CD4-positive, alpha-beta T cell treated with Interleukin-6 for 4 hours (primary cell): ENCODE results near the gene SHCBP1.

Experiments used
- DNase-seq: peaks from one replicate; pipeline ENCODE4 v3.0.0-alpha.2; 2020; ENCODE audit warnings: mixed read lengths

SHCBP1 gene

DNA sequence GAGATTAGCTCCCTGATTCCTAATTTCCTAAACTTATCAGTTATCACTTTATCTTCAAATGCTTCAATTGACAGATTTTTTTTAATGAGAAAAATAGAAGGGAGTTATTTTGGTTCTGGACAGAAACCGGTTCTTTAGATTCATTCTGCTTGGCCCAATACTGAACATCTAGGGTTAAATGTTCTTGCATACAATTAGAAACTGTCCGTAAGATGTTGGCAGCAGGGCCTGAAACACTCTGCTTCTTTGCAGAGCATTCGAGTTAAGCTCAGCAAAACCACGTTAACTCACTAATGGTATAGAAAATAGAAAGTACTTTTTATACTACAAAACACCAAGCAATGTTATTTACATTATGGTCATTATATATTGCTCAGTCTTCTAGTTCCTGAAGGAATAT lies 7.2 kb downstream of the SHCBP1 start:
- no peak for DNase-seq

DNA sequence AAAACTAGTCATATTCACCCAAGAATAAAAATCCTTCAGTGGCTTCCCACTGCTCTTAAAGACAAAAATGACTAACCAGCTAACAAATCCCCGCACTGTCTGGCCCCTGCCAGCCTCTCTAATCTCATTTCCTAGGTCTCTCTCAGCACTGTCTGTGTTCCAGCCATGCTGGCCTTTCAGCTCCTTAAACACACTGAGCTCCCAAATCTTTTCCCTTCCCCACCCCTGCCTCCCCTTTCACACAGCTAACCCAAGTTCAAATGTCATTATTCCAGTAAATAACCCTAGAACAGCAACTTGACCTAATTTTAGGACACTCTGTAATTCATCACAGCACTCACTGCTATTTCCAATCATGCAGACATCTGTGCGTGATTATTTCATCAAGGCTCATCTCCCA lies 7.8 kb downstream of the SHCBP1 start:
- DNase-seq: no peak

DNA sequence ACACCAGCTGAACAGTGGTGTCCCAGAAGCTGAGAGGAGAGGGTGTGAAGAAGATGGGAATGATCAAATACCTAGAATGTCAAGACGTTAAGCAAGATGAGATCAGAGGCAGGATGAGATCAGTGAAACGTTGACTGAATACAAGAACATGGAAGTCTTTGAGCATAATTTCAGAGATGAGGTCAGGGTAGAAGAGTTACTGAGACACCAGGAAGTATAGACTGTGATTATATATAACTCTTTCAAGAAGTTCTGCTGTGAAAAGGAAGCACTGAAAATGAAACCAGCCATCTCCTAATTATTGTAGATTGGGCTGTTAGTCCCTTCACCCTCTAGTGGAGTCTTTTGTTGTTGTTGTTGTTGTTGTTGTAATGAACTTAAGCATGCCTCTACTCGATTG lies 9.1 kb downstream of the SHCBP1 start:
- DNase-seq: no peak

DNA sequence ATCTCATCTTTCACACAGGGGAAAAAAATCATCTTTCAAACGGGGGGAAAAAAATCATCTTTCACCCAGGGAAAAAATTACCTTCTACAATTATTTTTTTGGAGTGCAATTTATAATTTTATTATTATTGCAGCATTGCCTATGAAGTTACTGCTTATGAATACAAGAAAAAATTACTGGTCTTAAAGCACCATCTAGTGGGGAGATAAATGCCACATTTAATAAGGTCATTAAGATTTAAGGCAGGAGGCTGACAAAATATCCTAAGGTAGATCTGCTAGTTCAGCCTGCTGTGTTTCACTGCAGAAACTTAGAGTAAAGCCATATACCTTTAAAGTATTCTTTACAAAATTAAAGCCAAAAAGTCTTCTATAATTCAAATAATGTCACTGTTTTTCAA lies 13.7 kb downstream of the SHCBP1 start:
- DNase-seq: no peak

DNA sequence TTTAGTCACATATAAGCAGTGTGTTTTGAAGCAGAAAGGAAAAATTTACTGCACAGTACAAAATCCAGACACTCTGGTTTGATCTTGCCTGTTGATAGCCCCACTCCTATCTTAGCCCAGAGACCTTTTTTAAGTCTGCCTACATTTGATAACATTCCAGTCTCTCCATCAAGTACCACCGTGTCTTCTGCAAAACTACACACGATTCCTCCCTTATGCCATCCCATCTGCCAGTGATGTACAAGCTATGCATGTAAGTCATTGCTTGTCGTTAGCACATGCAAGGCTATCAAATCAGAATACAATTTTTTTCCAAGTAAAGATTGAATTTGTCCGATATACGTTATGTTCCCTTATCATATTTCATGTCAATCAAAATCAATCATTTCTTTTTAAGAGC lies 14.9 kb downstream of the SHCBP1 start:
- no peak for DNase-seq

DNA sequence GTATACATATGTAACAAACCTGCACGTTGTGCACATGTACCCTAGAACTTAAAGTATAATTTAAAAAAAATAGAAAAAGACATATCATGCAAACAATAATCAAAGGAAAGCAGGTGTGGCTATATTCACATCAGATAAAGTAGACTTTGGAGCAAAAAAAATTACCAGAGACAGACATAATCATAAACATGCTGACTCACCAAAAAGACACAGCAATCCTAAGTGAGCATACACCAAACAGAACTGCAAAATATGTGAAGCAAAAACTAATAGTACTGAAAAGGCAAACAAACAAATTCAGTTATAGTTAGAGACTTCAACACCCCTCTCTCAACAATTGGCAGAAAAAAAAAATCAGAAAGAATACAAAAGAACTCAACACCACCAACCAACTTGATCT lies 29.9 kb downstream of the SHCBP1 start:
- no peak for DNase-seq

DNA sequence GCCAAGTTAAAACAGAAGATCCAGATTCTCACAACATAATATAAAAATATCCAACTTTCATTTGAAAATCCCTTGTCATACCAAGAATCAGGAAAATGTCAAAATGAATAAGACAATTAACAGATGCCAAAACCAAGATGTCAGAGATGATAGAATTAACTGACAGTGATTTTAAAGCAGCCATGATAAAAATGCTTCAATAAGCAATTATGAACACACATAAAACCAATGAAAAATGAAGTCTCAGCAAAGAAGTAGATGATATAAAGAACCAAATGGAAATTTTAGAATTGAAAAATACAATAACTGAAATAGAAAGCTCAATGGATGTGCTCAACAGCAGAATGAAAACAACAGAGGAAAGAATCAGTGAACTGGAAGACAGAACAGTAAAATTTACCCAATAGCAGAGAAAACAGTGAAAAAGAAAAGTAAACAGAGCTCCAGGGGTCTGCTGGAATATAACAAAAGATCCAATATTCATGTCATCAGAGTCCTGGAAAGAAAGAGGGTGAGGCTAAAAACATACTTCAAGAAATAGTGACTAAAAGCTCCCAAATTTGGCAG lies 35.1 kb downstream of the SHCBP1 start:
- no peak for DNase-seq

DNA sequence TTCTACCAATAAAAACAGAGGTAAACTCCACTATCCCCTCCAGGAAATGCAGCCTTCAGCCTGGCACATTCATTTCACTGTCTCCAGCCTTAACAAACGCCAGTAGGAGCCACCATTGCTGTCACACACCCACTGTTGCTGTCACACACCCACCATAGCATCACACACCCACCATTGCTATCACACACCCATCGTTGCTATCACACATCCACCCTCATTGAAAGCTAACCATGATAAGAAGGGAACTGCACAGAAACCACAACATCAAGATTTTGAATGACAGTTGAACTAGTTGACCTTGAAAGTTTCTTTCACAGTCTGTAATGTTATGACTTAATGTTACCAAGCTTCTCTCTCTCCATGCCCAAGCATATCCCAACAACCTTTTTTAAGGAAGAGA lies 38.1 kb downstream of the SHCBP1 start:
- DNase-seq: no peak

DNA sequence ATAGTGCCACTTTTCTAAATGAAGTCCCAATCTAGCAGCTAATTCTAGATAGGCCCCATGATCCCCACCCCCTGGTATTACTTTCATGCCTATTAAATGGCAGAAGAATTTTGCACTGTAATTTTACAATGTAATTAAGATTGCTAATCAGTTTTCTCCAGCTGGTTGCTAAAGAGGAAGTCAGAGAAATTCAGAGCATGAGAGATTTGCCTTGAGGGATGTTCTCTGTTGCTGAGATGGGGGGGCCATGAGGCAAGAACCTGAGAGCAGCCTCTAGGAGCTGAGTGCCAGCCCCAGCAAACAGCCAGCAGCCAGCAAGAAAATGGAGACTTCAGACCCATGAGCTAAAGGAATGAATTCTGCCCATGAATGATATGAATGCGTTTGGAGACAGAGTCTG lies 38.9 kb downstream of the SHCBP1 start:
- no peak for DNase-seq

DNA sequence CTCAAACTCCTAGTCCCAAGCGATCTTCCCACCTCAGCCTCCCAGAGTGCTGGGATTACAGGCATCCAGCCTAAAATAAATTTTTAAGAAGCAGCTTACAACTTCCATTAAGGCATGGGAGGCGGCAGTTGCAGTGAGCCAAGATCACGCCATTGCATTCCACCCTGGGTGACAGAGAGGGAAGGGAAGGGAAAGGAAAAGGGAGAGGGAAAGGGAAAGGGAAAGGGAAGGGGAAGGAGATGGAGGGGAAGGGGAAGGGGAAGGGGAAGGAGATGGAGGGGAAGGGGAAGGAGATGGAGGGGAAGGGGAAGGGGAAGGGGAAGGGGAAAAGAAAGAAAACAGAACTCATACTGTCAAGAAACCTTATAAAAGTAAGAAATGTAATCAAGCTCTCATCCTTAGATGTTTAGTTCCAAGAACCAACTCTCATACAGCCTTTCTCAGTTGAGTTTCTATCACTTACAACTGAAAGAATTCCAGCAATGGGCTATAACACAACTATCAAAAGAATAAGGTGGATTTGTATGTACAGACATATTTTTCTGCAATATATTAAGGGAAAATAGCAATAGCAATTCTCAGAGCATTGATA lies 43.1 kb downstream of the SHCBP1 start:
- DNase-seq: no peak

DNA sequence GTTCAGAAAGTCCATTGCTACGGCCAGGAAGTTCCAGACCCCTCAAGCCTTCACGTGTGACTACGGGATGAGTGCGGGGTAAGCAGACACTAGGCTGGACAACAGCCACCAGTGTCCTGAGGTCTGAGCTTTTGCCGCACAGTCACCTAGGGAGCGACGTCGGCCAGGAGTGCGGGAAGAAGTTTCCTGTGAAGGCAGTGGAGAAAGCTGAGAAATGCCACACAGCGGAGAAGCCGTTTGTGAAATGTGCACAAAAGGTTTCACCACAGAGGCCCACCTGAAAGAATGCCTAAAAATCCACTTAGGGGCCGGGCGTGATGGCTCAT lies 47.4 kb downstream of the SHCBP1 start:
- no peak for DNase-seq

DNA sequence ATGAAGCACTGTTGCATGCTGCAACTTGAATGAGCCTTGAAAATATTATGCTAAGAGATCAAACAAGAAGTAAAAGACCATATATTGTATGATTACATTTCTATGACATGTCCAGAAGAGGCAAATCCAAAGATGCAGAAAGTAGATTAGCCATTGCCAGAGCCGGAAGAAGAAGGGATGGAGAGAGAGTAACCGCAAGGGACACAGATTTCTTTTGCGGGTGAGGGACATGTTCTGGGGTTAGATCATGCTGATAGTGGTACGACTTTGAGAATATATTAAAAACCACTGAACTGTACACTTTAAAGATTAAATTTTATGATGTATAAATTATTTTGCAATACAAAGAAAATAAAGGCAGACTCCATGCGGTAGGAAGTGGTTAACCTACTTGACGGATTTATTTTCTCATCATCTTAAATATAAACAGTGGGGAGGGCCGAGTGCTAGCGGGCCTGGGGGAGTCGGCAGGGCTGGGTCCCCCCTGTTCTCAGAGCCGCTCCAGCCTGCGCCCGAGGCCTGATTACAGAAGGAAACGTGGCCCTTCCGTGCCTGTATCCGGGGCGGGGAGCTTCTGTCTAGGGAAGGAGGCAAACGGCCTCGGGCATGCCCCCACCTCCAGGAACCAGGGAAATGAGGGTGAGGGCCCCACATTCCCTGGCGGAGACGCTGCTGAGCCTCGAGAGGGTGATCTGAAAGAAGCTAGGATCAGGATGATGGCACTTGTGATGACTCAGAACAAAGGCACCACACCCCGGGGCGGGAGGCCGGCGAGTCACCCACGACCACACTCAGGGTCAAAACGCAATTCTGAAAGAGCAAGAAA lies 48.0 kb downstream of the SHCBP1 start:
- DNase-seq: no peak

DNA sequence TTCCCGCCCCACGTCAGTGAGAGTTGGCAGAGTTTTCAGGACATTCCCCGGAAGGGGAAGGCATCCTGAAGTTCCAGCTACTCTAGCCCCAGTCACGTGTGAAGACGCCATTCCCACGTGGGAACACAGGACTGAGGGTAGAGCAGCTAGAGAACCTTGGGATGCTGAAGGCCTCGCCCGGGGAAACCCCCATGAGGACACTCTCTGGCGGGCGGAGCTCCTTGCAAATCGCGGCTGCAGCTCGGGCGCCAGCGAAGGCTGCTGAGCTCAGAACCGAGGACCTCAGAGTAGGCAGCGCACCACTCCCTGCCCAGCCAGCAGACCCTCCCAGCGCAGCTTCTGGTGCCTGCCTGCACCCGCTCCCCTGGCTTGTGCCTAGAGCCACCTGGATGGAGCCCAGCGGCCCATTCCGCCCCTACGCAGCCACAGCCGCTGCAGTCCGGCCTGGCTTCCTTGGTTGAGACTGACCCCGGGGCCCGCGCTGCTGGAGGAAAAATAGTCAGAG lies 51.9 kb downstream of the SHCBP1 start:
- DNase-seq: no peak

DNA sequence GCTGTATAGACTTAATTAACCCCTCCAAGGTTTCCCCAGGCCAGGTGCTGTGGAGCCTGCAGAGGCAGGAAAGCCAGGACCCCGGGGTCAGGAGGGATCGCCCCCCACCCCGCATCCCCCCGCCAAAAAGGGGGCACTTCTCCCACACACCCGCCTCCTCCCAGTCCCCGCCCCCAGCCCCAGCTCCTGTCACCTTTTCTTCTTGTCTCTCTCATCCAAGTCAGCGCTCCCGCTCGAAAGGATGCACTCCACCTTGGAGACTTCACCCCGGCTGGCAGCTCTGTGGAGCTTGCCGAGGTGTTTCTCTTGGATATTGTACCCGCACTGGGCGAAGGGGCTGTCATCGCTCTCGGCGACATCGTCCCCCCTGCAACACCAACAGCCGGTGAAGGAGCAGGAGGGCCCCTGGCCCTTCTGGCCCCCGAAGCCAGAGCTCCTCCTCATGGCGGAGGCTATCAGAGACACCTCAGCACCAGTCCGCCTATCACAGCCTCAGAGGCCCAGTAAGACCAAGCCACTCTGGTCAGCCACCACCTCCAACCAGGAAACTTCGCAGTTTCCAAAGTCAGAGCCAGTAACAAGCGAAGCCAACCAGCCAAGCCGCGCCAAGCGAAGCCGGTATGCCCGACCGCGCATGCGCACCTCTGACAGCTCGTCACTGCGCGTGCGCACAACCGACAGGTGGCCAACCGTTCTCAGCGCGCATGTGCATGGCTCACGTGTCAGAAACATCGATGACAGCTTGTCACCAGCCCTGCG lies 52.5 kb downstream of the SHCBP1 start:
- no peak for DNase-seq

DNA sequence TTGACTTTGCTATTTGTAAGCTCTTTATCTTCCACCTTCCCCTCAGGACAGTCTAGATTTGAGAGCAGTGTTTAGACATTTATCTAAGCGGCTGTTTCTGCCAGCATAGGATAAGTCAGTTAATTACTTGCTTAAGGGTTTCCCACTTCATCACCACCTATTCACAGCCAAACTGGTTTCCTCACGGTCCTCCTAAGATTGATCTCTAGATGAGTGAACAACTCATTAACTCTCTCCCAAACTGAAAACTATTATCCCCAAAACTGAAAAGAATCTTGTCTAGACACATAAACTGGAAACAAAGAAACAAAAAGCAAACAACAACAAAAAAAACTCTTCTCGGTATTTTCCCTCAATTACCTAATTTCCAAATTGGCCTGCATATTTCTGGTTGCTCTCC lies 58.2 kb downstream of the SHCBP1 start:
- no peak for DNase-seq

DNA sequence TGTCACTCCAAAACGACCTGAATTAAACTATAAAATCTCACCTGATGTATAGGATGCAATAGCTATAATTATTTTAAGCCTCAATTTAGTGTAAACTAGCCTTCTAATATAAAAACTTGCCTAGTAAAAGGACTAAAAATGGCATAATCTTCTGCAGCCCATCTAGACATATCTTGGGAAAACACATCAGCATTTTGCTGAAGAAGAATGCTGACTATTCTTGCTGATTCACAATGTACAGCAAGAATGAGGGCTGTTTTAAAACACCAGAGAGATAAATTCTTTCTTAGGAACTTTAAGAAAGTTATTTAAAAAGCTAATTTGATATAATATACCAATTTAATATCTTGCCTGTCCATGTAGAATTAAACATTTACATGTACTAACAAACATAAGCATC lies 63.2 kb downstream of the SHCBP1 start:
- DNase-seq: no peak

DNA sequence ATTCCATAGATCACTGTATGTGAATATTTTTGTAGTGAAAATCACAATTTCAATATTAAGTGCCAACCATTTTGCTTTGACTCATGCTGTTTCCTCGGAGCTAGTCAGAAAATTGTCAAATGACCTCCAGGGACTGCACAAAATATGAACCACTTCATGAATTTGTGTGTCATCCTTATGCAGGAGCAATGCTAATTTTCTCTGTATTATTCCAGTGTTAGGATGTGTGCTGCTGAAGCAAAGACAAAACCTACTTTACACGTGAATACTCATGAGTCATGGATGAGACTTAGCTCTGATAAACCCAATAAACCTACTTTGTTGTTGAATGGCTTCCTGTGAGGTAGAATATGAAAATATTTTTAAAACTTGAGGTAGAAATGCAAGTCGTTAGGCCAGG lies 65.2 kb downstream of the SHCBP1 start:
- no peak for DNase-seq

DNA sequence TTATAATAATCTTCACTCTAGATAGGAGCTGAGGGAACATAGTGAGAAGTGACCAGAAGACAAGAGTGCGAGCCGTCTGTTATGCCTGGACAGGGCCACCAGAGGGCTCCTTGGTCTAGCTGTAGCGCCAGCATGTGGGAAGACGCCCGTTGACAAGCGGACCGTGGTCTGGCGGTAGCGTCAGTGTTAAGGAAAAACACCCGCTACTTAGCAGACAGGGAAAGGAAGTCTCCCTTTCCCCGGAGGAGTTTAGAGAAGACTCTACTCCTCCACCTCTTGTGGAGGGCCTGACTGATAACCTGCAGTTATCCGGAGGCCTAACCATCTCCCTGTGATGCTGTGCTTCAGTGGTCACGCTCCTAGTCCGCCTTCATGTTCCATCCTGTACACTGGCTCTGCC lies 66.7 kb downstream of the SHCBP1 start:
- DNase-seq: peak; percentile 41

DNA sequence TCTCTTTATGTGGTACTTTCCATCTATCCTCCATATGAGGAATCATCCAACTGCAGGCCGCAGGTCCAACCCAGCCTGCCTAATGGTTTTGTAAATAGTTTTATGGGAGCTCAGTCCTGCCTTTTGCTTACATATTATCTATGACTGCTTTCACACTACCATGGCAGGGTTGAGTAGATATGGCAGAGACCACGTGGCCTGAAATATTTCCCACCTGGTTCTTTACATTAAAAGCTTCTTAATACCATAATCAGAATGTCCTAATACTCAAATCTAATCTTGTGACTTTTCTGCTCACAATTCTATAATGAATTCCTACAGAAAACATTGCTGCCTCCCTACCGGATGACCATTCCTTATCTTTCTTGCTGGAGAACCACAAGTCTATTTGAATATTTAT lies 71.7 kb downstream of the SHCBP1 start:
- no peak for DNase-seq
